Trophoblast cell (in vitro differentiated cells and primary cell): ENCODE results near the gene GRIN2A.

Experiments
- DNase-seq, 2 donors: peaks; one replicate each; pipeline ENCODE4 v3.0.0-alpha.2; 2016
- H2AFZ ChIP-seq: 2 replicates; pipeline ENCODE4 v1.6.1; 2013; ENCODE audit warnings: low read length, moderate library complexity, mild to moderate bottlenecking; ENCODE audit not compliant: insufficient read depth, poor library complexity
- H2AK5ac ChIP-seq: 2 replicates; pipeline ENCODE4 v1.6.1; 2013; ENCODE audit warnings: mild to moderate bottlenecking, low read length
- H2BK120ac ChIP-seq: 2 replicates; pipeline ENCODE4 v1.6.1; 2013; ENCODE audit warnings: low read length, mild to moderate bottlenecking, moderate library complexity; ENCODE audit not compliant: insufficient read depth, poor library complexity
- H2BK12ac ChIP-seq: 2 replicates; pipeline ENCODE4 v1.6.1; 2013; ENCODE audit warnings: mild to moderate bottlenecking, low read length, moderate library complexity
- H2BK5ac ChIP-seq: 2 replicates; pipeline ENCODE4 v1.6.1; 2013; ENCODE audit warnings: low read length, low read depth, moderate library complexity, mild to moderate bottlenecking; ENCODE audit not compliant: poor library complexity
- H3K14ac ChIP-seq: 2 replicates; pipeline ENCODE4 v1.6.1; 2013; ENCODE audit warnings: mild to moderate bottlenecking, low read length
- H3K18ac ChIP-seq: 2 replicates; pipeline ENCODE4 v1.6.1; 2013; ENCODE audit warnings: mild to moderate bottlenecking, low read length
- H3K23ac ChIP-seq: 2 replicates; pipeline ENCODE4 v1.6.1; 2013; ENCODE audit warnings: low read length
- H3K27ac ChIP-seq: 2 replicates; pipeline ENCODE4 v1.5.1; 2013; ENCODE audit warnings: low read depth, mild to moderate bottlenecking, inconsistent platforms, low read length, moderate library complexity
- H3K27me3 ChIP-seq: 2 replicates; pipeline ENCODE4 v1.6.1; 2013; ENCODE audit warnings: inconsistent platforms, mild to moderate bottlenecking, low read length, moderate library complexity; ENCODE audit not compliant: insufficient read depth
- H3K36me3 ChIP-seq, 2 experiments: 1 replicate in 1 of 2; 2 replicates in 1 of 2; pipeline ENCODE4 v1.6.1; 2013; ENCODE audit warnings: low read length in 2 of 2, mild to moderate bottlenecking in 2 of 2, moderate library complexity in 1 of 2; ENCODE audit not compliant: insufficient read depth in 2 of 2, control insufficient read depth in 1 of 2
- H3K4ac ChIP-seq: 2 replicates; pipeline ENCODE4 v1.6.1; 2013; ENCODE audit warnings: low read depth, mild to moderate bottlenecking, low read length, moderate library complexity
- H3K4me1 ChIP-seq, 2 experiments: 1 replicate in 1 of 2; 2 replicates in 1 of 2; pipeline ENCODE4 v1.6.1; 2013; ENCODE audit warnings: low read length in 2 of 2, mild to moderate bottlenecking in 2 of 2, moderate library complexity in 1 of 2; ENCODE audit not compliant: insufficient read depth in 2 of 2, control insufficient read depth in 1 of 2
- H3K4me2 ChIP-seq: 2 replicates; pipeline ENCODE4 v1.6.1; 2013; ENCODE audit warnings: inconsistent platforms, mild to moderate bottlenecking, low read length, moderate library complexity
- H3K4me3 ChIP-seq: 2 replicates; pipeline ENCODE4 v1.5.1; 2013; ENCODE audit warnings: mild to moderate bottlenecking, low read depth, low read length, inconsistent platforms
- H3K79me1 ChIP-seq: one replicate; pipeline ENCODE4 v1.6.1; 2013; ENCODE audit warnings: low read length
- H3K79me2 ChIP-seq: 2 replicates; pipeline ENCODE4 v1.6.1; 2013; ENCODE audit warnings: low read length, mild to moderate bottlenecking; ENCODE audit not compliant: control insufficient read depth, insufficient read depth, poor library complexity
- H3K9ac ChIP-seq: 2 replicates; pipeline ENCODE4 v1.6.1; 2013; ENCODE audit warnings: mild to moderate bottlenecking, low read length
- H3K9me3 ChIP-seq: 2 replicates; pipeline ENCODE4 v1.6.1; 2013; ENCODE audit warnings: low read depth, mild to moderate bottlenecking, control low read depth, inconsistent platforms, low read length; ENCODE audit not compliant: insufficient read depth
- H4K12ac ChIP-seq: 2 replicates; pipeline ENCODE4 v1.6.1; 2013; ENCODE audit warnings: low read depth, mild to moderate bottlenecking, low read length, moderate library complexity
- H4K8ac ChIP-seq: 2 replicates; pipeline ENCODE4 v1.6.1; 2013; ENCODE audit warnings: low read depth, mild to moderate bottlenecking, low read length, moderate library complexity
- H4K91ac ChIP-seq: one replicate; pipeline ENCODE4 v1.6.1; 2013; ENCODE audit warnings: low read depth, mild to moderate bottlenecking, low read length, moderate library complexity
- WGBS: extraction: QIAGEN DNeasy Blood & Tissue Kit; methylation state at CpG from one replicate; pipeline ENCODE4 v1.1.7; 2013; ENCODE audit warnings: missing lambda C conversion rate; ENCODE audit not compliant: insufficient read length, insufficient coverage; ENCODE audit errors: extremely low coverage; 5-methylcytosine and 5-hydroxymethylcytosine counted together

Gene GRIN2A

DNA sequence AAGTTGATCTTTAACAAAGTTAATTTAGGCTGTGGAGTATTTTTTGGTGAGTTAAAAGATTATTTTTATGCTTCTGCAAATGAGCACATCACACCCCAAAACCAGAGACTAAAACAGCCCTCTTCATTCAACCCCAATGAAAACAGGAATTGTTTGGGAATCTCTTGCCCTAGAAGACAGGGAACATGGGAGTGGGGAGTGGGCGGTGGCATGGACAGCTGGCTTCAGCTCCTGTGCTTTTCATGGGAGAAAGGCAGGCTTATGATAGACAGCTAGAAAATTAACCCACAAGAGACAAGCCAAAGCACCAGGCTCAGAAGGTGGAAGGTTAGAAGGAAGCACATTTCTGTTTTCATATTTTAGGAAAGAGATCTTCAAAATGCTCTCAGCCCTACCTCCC, 19.2 kb downstream of the GRIN2A start:
- no peak for DNase-seq
- Histone ChIP-seq H3K4me3 (no peak overlapping the region), H3K14ac (no peak overlapping the region), H3K4ac (no peak overlapping the region), H2AK5ac (no peak overlapping the region), H3K27ac (no peak overlapping the region), H3K36me3 (no peaks in the 10 kb centered on the region), H3K4me1 (no peaks in the 10 kb centered on the region), H3K9ac (no peak overlapping the region), H3K18ac (no peak overlapping the region), H3K9me3 (no peaks in the 10 kb centered on the region), H2AFZ (no peak overlapping the region), H4K8ac (no peak overlapping the region), H3K27me3 (no peaks in the 10 kb centered on the region), H4K12ac (no peak overlapping the region), H2BK5ac (no peak overlapping the region), H3K4me2 (no peak overlapping the region), H2BK12ac (no peak overlapping the region), H3K79me1 (no peaks in the 10 kb centered on the region), H4K91ac (no peak overlapping the region), H3K23ac (no peak overlapping the region), H2BK120ac (no peak overlapping the region), H3K79me2 (no peaks in the 10 kb centered on the region)
- no CpG with 5 or more reads among the region's 1 CpG for WGBS

DNA sequence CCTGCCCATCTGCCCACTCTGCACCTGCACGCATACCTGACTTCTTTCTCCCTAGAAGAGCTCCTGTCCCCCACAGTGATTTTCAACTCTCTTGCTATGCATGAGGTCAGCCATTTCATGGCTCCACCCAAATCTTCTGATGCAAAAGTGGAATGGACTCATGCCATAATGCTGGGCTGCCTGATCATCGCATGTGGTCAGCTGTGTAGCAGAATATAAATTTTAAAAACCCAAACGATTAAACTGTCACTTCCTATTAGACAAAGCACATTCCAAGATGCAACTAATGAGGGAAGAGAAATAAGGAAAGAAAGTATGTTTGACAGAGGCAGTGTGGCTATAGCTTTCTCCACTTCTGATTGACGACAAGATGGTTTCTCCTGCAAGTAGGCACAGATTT, 26.1 kb downstream of the GRIN2A start:
- Histone ChIP-seq H3K4me1 (no peaks in the 10 kb centered on the region), H3K79me1 (no peaks in the 10 kb centered on the region), H3K23ac (no peak overlapping the region), H3K36me3 (no peaks in the 10 kb centered on the region), H3K14ac (no peak overlapping the region), H3K27me3 (no peaks in the 10 kb centered on the region), H4K12ac (no peak overlapping the region), H3K4me3 (no peak overlapping the region), H4K8ac (no peak overlapping the region), H3K27ac (no peak overlapping the region), H3K9ac (no peak overlapping the region), H4K91ac (no peak overlapping the region), H2BK12ac (no peak overlapping the region), H2BK5ac (no peak overlapping the region), H3K18ac (no peak overlapping the region), H3K4me2 (no peak overlapping the region), H3K9me3 (peaks cover 2% of the 10 kb centered on the region), H2AK5ac (no peak overlapping the region), H2BK120ac (no peak overlapping the region), H3K4ac (no peak overlapping the region), H3K79me2 (no peaks in the 10 kb centered on the region), H2AFZ (no peak overlapping the region)
- DNase-seq = no peak
- WGBS = no CpG with 5 or more reads among the region's 4 CpGs

- Histone ChIP-seq H2AFZ (no peak overlapping the region), H3K27me3 (no peaks in the 10 kb centered on the region), H4K12ac (no peak overlapping the region), H4K8ac (no peak overlapping the region), H3K9me3 (peaks cover 2% of the 10 kb centered on the region), H3K18ac (no peak overlapping the region), H3K9ac (no peak overlapping the region), H2BK5ac (no peak overlapping the region), H3K79me1 (no peaks in the 10 kb centered on the region), H3K79me2 (no peaks in the 10 kb centered on the region), H3K4ac (no peak overlapping the region), H3K36me3 (no peaks in the 10 kb centered on the region), H3K4me3 (no peak overlapping the region), H3K27ac (no peak overlapping the region), H3K4me1 (no peaks in the 10 kb centered on the region), H3K23ac (no peak overlapping the region), H3K14ac (no peak overlapping the region), H2BK120ac (no peak overlapping the region), H2AK5ac (no peak overlapping the region), H3K4me2 (no peak overlapping the region), H4K91ac (no peak overlapping the region), H2BK12ac (no peak overlapping the region)
- no peak for DNase-seq
- WGBS = no CpG with 5 or more reads among the region's 2 CpGs
These were observed 27.8 kb downstream of the GRIN2A start for GRCh38 chr16:10154389-10154788.

GRCh38 chr16:10153985-10154384, 28.2 kb downstream of the GRIN2A start:
- H3K4me1 ChIP-seq = no peaks in the 10 kb centered on the region
- no CpG with 5 or more reads among the region's 8 CpGs for WGBS
- no peaks in the 10 kb centered on the region for H3K79me2 ChIP-seq
- H3K4me3 ChIP-seq = no peak overlapping the region
- H3K36me3 ChIP-seq = no peaks in the 10 kb centered on the region
- H3K9me3 ChIP-seq = peaks cover 2% of the 10 kb centered on the region
- no peak overlapping the region for H2BK5ac ChIP-seq
- H4K91ac ChIP-seq = no peak overlapping the region
- no peak overlapping the region for H2BK120ac ChIP-seq
- H2BK12ac ChIP-seq = no peak overlapping the region
- H3K23ac ChIP-seq = no peak overlapping the region
- DNase-seq = no peak
- no peak overlapping the region for H3K27ac ChIP-seq
- no peak overlapping the region for H3K9ac ChIP-seq
- no peak overlapping the region for H4K12ac ChIP-seq
- H3K4ac ChIP-seq = no peak overlapping the region
- H3K4me2 ChIP-seq = no peak overlapping the region
- H3K18ac ChIP-seq = no peak overlapping the region
- H3K27me3 ChIP-seq = no peaks in the 10 kb centered on the region
- no peaks in the 10 kb centered on the region for H3K79me1 ChIP-seq
- H2AK5ac ChIP-seq = no peak overlapping the region
- no peak overlapping the region for H2AFZ ChIP-seq
- H4K8ac ChIP-seq = no peak overlapping the region
- no peak overlapping the region for H3K14ac ChIP-seq
